ENCODE data around the gene AP3B1.
A peak's percentile ranks its signal among the peaks of the same experiment; 100 is the strongest.
"Not testable (repeated sequence)": the region's sequence is repeated elsewhere in the genome, so short reads cannot be mapped to it uniquely, and the experiment has no call there.

AP3B1 gene

DNA sequence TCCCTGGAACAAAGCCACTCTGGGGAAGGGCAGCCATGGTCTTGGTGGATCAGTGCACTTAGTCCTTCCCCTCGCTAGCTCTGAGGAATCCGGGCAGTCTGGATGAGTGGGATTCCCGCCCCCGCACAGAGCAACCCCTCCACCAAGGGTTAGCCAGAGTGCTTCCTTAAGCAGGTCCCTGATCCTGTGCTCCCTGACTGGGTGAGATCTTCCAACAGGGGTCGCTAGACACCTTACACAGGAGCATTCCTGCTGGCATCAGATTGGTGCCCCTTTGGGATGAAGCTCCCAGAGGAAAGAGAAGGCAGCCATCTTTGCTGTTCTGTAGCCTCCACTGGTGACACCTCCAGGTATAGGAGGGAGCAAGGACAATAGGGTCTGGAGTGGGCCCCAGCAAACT is 228.8 kb downstream of the AP3B1 start:
- DNase-seq (ENCODE audit: low spot score) = no peak

DNA sequence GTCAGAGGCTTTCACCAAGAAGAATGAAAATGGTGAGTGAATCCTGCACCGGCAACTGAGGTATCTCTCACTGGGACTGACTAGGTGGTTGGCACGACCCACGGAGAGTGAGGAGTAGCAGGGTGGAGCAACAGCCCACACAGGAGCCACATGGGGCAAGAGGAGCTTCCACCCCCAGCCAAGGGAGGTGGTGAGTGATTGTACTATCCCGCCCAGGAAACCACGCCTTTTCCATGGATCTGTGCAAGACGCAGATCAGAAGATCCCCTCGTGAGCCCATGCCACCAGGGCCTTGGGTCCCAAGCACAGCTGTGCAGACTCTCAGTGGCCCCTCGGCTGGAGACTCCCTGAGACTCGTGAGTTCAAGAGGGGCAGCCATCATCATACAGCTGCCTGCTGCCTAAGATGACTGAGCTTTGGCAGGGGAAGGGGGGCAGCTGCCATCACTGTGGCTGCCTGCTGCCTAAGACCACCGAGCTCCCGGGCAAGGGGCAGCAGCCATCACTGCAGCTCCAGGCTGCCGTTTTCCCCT is 229.5 kb downstream of the AP3B1 start:
- DNase-seq (ENCODE audit: low spot score) = no peak

DNA sequence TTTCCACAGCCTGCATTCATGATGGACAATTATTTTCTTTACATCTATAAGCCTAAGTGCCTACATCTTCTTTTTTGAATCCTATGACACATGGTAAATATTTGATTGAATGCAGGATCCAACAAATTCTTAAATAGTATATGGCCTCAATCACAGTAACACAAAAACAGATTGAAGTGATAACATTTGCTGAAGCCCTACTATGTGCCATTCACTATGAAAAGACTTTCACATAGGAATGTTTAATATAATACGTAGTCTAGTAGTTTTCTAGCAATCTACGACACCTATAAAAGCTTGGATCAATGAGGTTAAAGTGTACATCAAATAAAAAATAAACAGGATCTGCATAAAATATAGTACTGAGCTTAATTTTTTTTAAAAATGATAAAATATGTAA is 231.0 kb downstream of the AP3B1 start:
- no peak for DNase-seq (ENCODE audit: low spot score)

DNA sequence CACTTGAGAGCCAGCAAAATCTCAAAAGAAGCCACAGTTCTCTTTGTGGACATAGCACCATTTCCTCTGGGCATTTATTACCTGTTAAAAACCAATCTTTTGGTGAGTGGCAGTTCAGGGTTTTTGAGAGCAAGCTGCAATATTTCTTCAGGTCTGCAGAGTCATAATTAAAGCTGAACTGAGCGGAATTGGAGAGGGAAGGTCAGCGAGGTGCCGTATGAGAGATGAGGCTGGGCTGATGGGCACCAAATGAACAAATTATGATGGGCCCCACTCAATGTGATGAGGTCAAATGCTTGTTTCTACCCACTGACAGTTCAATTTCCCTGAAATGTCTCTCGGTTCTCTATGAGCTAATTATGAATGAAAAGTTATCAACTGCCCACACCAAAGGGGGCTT is 231.9 kb downstream of the AP3B1 start:
- no peak for DNase-seq (ENCODE audit: low spot score)

DNA sequence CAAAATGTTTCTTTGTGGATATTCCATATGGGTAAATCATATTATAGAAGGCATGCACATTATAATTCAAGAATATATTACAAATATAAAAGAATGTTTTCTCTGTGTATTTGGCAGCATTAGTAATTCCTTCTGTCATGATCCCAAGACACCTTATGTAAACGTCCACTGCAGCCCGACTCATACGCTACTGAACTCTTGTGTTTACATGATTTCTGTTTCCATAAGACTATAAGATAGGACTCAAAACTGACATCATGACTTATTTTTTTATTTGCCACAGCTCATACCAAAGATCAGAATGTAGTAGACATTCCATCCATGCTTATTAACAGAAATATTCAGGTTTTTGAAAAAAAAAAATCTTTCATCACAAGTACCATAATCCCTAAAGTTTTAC is 234.1 kb downstream of the AP3B1 start:
- DNase-seq (ENCODE audit: low spot score) = no peak

DNA sequence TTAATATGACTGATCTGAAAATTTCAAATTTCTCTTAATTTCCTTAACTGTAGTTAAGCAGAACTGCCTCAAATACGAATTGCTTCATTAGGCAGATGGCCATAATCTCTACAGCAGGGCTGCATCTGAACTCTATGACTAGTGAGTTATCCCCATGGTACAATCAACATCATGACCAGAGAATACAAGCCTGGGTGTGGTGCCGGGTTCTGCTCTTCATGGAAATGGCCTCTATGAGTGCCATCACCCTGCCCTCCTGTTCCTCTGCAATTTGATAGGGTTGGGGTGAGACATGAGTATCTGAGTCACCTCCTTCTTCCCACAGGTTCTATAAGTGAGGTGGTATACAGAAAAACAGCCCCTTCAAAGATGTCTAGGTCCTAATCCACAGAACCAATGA is 235.9 kb downstream of the AP3B1 start:
- DNase-seq (ENCODE audit: low spot score) = no peak

DNA sequence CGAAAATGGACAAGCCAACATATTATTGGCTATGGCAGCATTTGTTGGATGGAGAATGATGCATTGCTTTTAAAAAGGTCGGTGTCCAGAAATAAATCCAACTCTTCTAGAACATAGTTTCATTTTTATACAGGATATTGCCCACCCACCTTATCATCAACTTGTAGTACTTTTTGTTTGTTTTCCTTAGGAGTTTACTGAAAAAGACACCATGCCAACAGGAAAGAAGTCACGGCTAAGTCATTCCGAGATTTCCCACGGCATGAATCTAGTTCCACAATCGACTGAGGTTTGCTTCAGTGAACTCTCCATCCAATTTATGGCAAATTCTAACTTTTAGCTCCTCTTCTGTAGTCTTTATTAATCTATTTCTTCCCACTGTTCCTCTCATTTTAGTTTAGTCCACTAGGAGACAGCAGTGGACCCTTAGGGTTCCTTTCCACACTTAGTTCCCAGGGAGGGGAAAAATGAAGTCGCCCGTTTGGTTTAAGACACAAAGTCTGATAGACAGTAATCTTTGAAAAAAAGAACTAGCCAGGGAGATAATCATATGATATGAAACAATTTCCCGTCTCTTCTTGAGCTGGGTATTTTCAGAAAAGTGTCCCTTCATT is 237.5 kb downstream of the AP3B1 start:
- DNase-seq (ENCODE audit: low spot score) = no peak

DNA sequence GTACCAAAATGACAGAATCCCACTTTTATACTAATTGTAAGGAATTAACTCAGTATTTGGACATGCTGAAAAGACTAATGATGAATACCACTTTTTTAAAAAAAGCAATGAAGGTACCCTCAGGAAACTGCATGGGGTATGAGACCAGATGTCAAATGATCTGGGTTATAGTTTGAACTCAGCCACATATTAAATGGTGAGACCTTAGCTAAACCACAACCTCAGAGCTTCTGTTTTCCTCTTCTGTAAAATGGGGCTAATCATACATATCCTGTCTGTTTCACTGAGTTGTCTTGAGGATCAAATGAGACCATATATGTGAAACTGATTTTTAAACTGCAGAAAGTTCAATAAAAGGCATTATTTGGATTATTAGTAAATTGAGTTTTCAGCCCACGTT is 238.4 kb downstream of the AP3B1 start:
- no peak for DNase-seq (ENCODE audit: low spot score)

DNA sequence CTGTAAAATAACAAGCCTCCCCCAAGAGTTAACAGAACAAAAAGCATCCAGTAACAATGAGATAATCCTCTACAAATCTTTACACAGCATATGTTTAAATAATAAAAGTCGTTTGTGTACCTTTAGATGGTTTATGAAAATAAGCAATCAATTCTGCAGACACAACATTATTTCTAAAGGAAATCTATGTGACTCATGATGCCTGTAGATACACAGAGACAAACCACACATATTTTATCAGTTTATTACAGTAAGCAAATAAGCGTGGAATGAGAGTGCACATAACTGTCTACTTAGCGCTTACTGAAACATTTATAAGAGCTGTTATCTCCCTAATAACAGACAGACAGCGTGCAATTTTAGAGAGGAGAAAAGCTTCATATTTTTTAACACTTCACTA is 243.6 kb downstream of the AP3B1 start:
- no peak for DNase-seq (ENCODE audit: low spot score)

DNA sequence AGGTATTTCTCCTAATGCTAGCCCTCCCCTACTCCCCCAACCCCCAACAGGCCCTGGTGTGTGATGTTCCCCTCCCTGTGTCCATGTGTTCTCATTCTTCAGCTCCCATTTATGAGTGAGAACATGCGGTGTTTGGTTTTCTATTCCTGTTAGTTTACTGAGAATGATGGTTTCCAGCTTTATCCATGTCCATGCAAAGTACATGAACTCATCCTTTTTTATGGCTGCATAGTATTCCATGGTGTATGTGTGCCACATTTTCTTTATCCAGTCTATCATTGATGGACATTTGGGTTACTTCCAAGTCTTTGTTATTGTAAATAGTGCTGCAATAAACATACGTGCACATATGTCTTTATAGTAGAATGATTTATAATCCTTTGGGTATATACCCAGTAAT is 247.7 kb downstream of the AP3B1 start:
- DNase-seq (ENCODE audit: low spot score) = not testable (repeated sequence)

DNA sequence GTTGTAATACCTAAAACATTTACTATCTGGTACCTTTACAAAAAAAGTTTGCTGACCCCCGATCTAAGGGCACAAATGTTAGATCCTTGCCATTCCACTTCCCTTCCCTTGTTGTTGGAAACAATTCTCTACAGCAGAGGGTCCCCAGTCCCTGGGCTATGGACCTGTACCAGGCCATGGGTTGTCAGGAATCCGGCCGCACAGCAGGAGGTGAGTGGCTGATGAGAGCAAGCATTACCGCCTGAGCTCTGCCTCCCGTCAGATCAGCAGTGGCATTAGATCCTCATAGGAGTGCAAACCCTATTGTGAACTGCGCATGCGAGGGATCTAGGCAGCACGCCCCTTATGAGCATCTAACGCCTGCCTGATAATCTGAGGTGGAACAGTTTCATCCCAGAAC is 248.5 kb downstream of the AP3B1 start:
- no peak for DNase-seq (ENCODE audit: low spot score)

DNA sequence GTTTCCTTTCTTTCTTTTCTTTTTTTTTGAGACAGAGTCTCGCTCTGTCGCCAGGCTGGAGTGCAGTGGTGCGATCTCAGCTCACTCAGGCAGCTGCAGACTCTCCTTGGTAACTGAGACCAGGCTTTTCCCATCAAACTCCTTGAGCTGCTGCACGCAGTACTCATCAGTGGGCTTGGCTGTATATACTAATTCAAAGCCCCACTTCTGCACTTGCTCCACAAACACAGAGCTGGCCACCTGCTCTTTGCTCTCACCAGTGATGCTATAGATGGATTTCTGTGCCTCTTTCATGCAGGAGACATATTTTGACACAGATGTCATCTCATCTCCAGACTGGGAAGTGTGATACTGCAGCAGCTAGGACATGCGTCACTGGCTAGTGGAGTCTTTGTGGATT is 252.7 kb downstream of the AP3B1 start:
- DNase-seq (ENCODE audit: low spot score) = no peak

DNA sequence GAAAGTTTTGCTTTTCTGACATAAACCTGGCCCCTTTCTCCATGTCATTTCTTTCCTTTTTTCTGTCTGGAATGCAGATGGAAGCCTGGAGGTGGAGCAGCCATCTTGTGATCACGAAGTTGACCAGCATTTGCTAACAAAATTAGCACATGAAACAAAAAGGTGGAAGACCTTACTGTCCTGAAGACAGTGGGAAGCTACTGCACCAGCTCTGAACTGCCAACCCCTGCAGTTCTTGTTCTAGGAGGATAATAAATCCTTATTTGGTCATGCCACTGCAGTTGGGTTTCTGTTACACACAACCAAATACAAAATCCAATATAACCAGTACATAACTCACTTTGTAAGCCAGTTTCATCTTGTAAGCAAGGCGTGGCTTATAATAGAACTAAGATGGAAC is 269.0 kb downstream of the AP3B1 start:
- DNase-seq (ENCODE audit: low spot score) = no peak

DNA sequence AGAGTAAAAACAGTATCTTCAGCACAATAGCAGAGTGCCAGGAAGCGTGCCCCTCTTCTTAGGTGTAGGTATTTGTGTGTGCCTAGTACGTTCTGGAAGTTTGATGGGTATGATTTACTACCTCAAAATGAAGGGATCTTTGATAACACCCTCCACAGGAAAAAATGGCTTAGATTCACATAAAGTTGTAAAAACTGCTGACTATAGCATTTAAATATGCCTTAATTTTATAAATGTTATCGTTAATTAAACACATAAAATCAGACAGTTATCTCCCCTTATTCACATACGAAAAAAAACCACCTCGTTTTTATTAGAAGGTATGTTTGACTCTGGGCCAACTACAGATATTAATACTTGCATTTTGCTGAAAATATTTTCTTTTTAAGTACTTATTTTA is 274.8 kb downstream of the AP3B1 start:
- no peak for DNase-seq (ENCODE audit: low spot score)

DNA sequence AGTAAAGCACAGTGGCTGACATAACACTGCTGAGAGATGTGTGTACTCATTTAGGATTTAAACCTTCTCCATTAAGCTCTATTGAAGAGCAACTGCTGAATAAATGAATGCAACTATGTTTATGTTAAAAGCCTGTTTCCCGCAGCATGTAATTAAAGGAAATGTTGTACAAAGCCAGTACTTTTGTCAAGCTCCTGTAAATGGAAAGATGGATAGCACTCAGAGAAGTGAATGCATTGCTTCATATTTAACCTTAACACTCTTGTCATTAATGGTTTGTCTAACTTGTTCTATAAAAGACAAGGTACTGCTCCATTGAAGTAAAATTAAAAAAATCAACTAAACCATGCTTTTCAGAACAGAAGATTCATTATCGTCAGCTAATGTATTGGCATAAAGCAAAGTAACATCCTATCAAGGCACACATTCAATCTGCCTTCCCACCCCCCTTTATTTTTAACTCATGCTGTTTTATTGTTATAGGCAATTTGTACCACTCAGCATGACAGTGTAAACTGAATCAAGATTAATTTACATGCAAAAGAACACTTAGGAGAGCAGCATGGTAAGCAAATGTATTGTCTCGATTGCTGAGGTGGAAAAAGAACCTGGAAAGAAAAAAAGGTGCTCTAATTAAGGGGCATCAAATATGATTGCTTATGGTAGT is 277.5 kb downstream of the AP3B1 start:
- DNase-seq (ENCODE audit: low spot score) = no peak

DNA sequence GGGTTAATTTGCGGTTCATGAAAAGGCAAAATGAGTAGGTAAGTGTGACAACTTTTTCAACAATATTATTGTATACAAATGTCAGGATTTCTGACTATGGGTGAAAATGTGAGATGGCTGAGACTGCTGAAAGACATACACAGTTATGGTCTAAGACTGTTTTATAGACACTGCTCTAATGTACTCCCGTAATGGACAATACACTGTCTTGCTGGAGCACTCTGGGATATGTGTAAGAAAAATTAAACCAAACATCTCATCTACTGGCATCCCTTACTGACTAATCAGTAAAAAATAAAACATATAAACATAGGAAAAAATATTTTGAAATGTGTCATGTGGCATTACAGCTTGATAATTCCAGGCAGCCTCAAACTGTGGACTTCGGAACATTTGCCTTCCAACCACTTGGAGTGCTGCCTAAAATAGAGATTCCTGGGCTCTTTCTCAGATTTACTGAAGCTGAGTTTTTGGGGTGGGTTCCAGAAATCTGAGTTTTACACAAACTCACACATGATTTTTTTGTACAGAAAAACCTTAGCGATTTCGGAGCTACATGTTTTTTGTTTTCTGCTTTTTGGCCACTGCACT is 284.5 kb downstream of the AP3B1 start:
- no peak for DNase-seq (ENCODE audit: low spot score)

DNA sequence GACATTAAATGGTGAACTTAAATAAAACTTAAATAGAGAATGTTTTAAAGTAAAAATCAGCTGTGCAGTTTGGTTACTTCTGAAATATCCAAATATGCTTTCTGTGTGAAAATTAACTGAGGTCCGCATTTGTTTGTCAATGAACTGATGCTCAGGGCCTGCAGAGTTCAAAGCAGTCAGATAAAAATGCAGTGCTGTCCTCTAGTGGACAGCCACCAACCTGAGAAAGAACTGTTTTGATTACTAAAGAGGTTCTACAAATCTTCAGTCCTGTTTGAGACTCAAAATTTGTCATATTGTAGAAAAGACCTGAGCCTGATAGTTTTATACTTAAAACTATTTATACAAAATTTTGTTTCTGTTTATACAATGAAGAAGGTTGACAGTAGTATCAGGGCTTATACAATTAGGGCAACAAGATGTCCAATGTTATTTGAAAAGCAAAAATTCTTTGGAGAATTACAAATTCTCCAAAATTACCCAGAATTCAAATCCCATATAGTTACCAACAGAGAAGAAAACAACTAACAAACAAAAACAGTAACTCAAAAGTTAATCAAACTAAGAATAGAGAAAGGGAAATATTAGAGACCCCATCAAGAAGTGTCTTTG is 286.0 kb downstream of the AP3B1 start:
- peak; percentile 91 for DNase-seq (ENCODE audit: low spot score)

DNA sequence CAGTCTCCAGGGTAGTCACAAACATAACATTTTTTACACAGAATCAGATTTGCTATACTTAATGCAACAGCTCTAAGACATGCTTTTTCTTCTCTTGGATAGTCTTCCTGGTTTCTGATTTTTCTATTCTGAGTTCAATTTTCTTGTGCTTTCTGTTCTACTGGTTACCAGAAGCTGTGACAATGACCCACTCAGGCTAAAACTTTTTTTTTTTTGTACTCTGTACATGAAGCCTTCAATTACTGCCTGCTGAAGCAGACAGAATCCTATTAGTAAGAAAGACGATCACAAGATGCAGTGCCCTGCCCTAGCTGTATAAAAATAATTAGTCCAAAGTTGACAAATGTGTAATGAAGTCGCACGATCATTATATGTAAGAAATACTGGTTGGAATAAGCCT is 287.3 kb downstream of the AP3B1 start:
- DNase-seq (ENCODE audit: low spot score) = no peak

DNA sequence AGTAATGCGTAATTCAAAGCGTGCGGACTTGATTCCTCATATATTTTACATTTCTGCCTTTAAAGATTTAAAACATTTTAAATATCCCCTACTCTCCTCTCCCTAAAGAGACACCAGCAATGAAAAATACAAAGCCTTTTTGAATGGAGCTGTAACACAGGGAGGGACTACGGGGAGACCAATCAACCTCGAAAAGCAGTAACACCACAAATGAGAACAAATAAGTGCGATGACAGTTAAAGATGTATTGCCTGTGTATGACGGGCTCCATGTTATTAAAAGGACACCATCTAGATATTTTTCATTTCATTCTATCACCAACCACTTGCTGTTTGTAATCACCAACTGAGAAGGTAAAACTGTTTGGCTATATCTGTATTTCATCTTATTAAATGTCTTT is 288.0 kb downstream of the AP3B1 start:
- no peak for DNase-seq (ENCODE audit: low spot score)

DNA sequence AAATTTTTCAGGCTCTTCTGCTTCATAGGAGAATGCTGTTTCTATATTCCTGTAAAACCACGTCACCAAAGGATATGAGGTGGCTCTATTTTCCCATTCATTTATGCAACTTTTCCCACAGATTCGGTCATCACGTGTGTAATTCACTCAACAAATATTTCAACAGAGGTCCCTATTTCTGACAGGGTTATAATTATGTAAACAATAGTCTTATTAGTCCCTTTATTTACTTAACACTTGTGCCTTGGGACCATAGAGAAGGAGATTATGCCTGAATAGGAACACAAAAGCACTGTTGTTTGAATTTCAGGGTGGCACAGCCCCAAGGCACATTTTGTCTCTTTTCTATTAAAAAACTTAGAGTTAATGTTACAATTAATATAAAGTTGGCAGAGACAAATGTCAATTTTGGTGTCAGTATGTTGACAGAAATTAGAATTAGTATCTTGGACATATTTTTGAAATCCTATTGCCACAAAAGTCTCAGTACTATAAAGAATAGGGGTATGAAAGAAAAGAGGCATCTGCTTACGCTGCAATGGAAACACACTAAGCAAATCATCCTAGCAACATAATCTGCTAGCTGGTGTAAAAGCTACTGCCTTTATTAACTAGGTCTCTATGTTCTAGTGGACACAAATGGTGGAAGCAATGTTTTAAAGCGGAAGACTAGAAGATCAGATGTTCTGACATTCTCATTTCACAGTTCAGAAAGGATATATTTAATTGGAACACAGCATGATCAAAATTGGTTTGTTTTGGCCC is 289.3 kb downstream of the AP3B1 start:
- DNase-seq (ENCODE audit: low spot score) = peak; percentile 77

DNA sequence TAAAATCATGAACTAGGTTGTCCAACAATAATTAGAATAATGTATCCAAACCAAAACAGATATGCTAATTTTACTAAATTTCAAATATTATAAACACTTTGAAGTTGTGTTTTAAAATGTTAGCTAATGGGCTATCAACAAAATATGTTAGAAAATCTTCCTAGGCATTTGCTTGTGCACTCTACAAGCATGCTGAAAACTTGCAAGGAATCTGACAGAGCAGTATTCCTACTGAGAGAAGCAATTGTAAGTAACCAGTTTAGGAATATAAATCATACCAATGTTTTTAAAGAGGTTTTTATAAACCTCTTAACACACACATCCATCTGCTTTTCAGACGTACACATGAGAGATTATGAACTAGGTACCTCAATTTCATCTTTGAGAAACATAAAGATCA is 289.9 kb downstream of the AP3B1 start:
- DNase-seq (ENCODE audit: low spot score) = no peak

DNA sequence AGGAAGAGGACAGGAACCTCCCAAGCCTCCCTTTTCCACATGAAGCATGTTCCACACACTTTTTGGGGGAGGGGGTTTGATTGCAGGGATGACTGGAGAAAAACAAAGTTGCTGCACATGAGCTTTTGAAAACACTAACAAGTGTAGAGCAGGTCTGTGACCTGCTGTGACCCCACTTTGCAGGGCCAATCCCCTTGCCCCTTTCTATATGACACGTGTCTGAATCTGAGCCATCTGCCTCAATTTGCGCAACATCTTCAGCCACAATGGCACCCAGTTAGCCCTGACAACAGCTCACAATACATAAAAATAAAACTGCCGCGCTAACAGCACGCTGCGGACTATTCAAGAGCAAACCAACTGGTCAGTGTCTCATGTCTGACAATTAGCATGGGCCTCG is 290.6 kb downstream of the AP3B1 start:
- no peak for DNase-seq (ENCODE audit: low spot score)

All from globus pallidus (tissue), 1 donor.